GM19193 (cell line): ENCODE data around the gene VEZT.

Source experiments
- POLR2A ChIP-seq: IDR thresholded peaks from 4 replicates; pipeline ENCODE4 v1.6.1; 2011; ENCODE audit not compliant: insufficient read depth, insufficient read length; ENCODE audit errors: extremely low read depth

Gene VEZT

DNA sequence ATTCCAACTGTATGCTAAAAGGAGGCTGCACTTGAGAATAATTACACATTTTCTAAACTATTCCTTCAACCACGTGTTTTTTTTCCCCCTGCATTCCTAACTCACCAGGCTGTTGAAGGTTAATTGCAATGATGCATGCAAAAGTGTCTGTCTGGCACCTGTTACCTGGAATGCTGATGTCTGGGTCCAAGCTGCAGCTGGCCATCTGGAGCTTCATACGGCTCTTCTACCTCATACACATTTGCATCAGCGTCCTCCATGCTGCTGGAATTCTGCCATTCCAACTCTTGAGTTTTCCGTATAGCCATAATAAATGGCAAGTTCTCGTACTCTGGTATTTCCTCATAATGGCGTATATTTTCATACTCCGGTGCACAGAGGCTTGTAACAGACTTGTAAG lies 8.9 kb upstream of the VEZT start:
- no peak for TF ChIP-seq POLR2A

DNA sequence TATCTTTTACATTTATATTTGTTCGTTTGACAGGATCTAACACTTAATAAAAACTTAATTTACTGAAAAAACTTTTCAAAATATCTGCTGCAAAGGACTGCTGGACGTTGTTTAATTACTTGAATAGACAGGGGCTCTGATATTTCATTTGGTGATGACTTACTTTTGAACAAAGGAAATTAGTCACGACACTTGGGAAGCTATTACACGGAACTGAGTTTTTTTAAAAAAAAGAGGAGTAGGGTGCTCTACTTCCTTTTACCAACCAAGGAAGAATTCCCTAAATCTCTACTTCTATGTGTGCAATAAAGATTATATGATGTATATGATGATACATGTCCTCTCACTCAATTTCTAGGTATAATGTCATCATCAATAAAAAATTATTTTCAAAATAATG lies 5.0 kb upstream of the VEZT start:
- no peak for TF ChIP-seq POLR2A

DNA sequence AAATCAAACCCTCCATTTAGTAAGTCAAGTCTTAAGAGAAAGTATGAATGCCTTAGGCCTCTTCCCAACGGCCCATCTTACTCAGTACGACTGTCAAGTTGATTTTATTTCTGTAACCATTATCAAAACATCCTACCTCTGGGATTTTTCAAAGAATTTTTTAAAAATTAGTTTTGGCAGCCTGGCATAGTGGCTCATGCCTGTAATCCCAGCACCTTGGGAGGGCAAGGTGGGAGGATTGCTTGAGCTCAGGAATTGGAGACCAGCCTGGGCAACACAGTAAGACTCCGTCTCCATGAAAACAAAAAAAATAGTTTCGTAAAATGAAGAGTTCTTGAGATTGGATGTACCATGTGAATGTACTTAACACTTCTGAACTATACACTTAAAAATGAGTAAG lies 4.5 kb upstream of the VEZT start:
- TF ChIP-seq POLR2A, result no peak

DNA sequence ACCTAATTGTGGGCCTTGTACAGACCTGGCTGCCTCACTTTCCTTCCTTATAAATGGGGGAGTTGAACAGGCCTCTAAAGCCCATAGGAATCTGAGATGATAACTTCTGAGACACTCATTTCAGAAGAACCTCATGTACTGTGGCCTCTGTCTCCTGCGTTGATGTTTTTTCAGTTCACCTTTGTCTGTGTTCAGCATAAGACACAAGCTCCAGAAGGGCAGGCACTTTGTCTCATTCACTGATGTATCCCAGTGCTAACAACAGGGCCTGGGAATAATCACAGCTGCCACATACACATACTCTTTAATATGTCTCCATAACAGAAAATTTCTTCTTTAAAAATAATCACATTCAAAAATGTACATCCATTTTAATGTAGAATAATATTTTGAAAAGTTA lies 3.7 kb upstream of the VEZT start:
- TF ChIP-seq POLR2A, result no peak

DNA sequence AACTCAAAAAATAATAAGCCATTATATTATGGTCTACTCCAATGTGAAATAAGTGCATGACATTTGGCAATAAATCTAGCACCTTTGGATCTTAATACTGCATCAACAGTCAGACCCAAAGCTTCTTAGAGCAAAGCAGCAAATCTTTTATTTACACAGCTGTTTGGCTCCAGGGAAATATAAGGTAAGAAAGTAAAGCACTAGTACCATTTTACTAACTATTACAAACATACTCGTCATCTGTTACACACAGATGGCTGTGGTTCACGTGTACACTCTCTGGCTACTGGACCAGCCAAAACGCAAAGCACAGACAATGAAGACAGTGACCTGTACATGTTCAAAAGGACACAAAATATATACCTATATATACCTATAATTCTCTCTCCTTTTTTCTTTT lies 3.1 kb upstream of the VEZT start:
- TF ChIP-seq POLR2A, result no peak

DNA sequence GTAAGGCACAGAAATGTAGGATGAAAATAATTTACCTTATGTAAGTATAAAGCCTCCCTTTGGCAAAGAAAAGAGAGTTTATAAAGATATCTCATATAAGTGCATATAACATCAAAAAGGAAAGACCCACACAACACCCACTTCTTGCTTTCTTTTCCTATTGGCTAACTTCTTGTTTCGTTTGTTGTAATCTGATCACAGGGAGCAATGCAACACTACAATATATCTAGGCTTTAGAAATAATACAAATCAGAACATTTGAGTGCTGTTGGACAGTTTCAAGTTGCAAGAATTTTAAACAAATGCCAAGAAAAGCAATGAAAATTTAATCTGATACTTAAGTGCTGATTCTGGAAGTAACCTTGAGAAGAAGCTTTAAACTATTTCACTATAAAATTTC lies 1.7 kb upstream of the VEZT start:
- TF ChIP-seq POLR2A, result no peak

DNA sequence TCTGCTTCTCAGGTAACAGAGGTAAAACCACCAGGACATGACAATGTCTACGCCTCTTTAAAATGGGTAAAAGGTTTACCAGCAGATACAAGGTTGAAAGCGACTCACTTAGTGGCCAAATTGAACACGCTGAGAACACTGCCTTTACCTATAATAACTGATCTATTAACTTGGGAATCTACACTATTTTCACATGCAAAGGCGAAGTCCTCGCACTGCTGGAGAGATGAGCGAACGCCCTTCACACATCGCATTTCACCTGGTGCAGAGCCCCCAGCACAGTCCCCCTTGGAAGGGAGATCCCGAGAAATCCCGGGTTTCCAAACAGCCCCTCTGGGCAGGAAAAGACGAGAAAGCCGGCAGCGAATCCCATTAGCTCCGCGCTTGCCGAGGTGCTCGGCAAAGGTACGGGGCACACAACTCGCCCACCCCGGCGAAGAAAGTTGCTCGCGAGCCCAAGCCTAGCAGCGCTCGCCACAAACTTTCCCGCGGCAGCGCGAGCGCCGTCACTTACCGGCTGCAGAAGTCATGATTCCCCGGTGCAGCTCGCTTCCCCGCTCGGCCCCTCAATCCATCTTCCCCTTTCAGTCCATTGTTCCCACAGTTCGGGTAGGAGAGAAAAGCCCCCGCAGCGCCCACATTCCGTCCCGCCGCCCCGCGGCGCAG lies 763 bp upstream of the VEZT start:
- no peak for TF ChIP-seq POLR2A

DNA sequence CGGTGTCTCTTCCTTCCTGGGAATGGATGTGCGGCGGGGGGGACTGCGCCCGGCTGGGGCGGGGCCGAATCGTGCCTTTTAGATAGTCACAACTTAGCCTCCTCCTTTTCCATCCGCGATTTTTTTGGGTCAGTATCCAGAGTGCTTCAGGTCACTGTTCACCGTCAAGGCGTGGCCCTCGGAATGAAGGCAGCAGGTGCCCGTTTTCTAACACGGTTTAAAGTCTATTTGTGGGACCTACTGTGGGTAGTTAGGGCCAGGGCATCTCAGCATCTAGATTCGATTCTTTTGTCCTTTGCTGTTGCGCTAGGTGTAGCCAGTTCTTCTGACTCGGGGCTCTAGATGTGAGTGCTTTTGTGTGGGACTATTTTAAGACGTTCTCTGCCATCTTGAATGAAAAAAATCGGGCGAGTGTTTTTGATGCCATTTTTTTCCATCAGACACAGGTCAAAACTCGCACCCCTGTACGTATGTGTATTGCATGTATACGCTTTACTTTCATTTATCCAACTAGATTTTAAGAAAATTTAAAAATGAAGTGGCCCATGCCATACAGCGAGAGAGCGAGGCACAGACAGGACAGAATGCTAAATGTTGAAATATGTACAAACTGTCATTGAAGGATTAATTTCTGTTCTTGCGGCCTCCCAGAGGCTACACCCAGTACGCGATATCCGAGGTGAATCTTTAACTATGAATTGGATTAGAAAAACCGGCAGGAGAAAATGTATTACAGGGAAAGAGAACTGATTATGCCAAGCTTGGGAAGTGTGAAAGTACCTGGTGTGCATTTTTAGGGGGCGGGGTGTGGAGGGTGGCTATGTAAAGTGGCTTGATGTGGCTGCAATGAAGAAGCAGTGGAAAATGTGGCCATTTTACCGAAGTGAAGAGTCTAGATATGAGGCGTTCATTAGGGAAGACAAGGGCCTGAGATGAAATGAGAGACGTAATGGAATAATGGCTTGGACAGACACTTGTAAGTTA lies 835 bp downstream of the VEZT start:
- no peak for TF ChIP-seq POLR2A

DNA sequence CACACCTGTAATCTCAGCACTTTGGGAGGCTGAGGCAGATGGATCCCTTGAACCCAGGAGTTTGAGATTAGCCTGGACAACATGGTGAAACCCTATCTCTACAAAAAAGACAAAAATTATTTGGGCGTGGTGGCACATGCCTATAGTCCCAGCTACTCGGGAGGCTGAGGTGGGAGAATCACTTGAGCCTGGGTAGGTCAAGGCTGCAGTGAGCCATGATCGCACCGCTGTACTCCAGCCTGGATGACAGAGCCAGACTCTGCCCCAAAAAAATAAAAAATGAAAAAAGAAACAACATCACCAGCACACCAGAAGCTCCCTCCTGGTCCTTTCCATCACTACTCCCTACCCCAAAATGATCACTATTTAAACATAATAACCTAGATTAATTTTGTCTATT lies 2.6 kb downstream of the VEZT start:
- TF ChIP-seq POLR2A, result no peak

DNA sequence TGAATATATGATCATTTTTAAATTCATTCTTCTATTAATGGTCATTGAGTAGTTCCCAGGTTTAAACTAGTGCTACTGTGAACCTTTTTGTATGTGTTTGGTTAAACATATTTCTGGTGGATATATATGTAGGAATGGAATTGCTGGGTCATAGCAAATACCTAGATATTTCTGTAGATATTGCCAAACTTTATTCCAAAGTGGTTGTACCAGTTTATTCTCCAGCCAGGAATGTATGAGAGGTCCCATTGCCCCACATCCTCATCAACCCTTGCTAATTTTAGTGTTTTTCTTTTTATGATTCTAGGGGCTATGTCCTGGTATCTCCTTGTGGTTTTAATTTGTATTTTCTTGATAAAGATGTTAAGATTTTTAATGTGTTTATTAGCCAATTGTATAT lies 3.1 kb downstream of the VEZT start:
- TF ChIP-seq POLR2A, result no peak

DNA sequence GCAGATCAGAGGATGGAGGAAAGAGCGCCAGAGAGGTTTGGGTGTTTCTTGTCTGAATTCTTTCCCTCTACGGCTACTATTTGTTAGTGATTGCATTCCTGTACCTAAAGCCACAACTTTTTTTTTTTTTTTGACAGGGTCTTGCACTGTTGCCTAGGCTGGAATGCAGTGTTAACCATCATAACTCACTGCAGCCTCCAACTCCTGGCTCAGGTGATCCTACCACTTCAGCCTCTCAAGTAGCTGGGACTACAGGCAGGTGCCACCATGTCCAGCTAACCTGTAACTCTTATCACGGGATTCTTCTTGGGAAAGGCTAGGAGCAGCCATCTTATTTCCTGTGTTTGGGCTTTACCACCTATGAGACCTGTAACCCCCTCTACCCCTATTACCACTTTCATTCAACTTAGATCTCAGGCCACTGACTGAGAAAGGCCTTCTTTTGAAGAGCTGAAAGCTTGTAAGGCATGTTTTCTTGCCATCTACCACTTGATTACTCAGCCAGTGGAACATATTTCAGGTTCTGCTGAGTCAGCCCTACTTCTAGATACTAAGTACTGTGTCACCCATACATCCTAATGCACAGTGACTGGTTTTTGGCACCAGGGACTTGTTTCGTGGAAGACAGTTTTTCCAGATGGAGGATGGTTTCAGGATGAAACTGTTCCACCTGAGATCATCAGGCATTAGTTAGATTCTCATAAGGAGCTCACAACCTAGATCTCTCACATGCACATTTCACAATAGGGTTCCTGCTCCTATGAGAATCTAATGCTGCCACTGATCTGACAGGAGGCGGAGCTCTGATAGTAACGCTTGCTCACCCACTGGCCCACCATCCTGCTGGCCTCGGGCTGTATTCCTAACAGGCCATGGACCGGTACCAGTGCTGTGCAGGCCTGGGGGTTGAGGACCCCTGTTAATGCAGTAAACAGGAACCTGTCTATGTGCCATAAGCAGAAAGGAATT lies 6.9 kb downstream of the VEZT start:
- no peak for TF ChIP-seq POLR2A

DNA sequence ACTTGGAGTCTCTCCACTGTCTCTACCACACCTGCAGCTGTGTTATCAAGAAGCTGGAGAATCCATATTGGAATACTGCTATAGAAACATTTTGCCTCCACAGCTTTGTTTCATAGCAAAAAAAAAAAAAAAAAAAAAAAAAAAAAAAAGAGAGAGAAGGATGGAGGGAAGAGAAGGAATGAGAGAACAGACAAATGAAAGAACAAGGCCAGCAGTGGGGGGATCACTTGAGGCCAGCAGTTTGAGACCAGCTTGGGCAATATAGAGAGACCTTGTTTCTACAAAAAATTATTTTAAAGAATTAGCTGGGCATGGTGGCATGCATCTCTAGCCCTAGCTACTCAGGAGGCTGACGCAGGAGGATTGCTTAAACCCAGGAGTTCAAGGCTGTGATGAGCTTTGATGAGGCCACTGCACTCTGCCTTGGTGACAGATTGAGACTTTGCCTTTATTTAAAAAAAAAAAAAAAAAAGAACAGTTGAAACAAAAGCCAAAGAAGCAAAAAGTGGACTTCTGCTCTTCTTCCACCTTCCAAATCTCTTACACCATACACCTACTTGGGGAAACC lies 8.1 kb downstream of the VEZT start:
- no peak for TF ChIP-seq POLR2A

DNA sequence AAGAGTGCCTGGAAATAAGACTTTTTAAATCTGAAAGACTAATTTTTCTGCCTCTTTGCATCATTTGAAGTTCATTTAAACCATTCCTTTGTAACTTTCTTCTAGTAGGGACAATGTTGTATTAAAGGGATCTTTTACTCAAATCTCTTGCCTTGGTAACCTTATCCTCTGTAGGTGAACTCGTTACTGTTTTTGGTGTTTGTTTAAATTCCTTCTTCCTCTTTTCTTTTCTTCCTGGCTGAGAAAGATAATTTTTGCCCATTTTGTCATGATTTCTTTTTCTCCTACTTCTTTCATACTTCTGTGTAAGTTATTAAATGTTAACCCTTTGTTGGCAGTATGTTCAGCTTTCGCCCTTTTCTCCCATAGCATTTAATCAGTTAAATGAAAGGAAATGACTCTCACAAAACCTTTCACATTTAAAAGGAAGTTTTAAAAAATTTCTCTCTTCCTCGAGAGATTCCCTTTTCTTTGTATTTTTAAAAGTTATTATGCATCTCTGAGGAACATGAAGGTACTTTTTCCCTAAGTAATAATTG lies 10.3 kb downstream of the VEZT start:
- TF ChIP-seq POLR2A, result no peak

DNA sequence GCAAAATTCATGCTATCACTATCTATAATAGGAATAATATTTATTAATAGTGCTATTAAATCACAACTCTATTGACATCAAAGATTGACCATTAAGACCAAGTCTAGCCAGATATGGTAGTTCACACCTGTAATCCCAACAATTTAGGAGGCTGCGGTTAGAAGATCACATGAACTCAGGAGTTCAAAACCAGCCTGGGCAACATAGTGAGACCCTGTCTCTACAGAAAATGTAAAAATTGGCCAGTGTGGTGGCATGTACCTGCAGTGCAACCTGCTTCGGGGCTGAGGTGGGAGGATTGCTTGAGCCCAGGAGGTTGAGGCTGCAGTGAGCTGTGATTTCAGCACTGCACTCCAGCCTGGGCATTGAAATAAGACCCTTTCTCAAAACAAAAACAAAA lies 11.0 kb downstream of the VEZT start:
- TF ChIP-seq POLR2A, result no peak

DNA sequence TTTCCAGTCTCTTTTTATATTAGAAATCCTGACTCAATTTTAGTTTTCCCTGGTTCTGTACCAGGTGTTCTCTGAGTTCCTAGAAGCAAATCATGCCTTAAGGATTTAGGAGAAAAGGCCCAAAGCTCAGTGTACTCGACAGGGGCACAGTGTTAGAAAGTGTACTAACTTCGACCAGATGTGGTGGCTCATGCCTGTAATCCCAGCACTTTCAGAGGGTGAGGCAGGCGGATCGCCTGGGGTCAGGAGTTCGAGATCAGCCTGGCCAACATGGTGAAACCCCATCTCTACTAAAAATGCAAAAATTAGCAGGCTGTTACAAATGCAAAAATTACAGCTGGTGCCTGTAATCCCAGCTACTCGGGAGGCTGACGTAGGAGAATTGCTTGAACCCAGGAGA lies 12.0 kb downstream of the VEZT start:
- TF ChIP-seq POLR2A, result no peak

DNA sequence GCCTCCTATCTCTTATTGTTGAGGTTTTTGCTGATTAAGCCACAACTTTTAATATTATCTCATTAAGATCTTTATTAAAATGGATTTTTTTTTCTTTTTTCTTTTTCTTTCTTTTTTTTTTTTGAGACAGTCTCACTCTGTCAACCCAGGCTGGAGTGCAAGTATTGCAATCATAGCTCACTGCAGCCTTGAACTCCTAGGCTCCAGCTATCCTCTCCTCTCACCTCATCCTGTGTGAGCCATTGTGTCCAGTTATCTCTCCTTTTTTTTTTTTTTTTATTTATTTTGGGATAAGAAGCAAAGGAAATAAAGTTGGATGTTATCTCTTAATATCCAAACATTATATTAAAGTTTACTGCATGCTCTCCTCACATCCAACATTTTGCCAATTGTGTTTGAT lies 12.7 kb downstream of the VEZT start:
- TF ChIP-seq POLR2A, result no peak
